GM12878 (cell line): ENCODE data around the gene NPIPA5.

Experiments used
- CREM ChIP-seq: IDR thresholded peaks from 2 replicates; pipeline ENCODE4 v1.6.1; 2014; ENCODE audit warnings: antibody characterized with exemption, low read depth
- CTCF ChIP-seq, 3 experiments: IDR thresholded peaks in 2 of 3; conservative IDR thresholded peaks in 1 of 3; 2 replicates each; pipeline ENCODE4 v1.5.1; 2011; ENCODE audit warnings: low read depth in 3 of 3, low read length in 3 of 3, mild to moderate bottlenecking in 3 of 3, control low read depth in 2 of 3, moderate library complexity in 2 of 3, inconsistent platforms in 1 of 3, mixed read lengths in 1 of 3; ENCODE audit not compliant: control insufficient read depth in 2 of 3, insufficient read depth in 1 of 3; ENCODE audit errors: extremely low read depth in 1 of 3
- E4F1 ChIP-seq: fragments of 450-650 bp; IDR thresholded peaks from 2 replicates; pipeline ENCODE4 v1.6.1; 2018; ENCODE audit warnings: borderline replicate concordance, mild to moderate bottlenecking; ENCODE audit not compliant: partially characterized antibody
- ESRRA ChIP-seq: IDR thresholded peaks from 2 replicates; pipeline ENCODE4 v1.6.1; 2012; ENCODE audit warnings: mild to moderate bottlenecking, low read length, improper control_type of control experiment
- EZH2 ChIP-seq: IDR thresholded peaks from 2 replicates; pipeline ENCODE4 v1.6.1; 2012; ENCODE audit warnings: low read depth, mild to moderate bottlenecking, control low read depth, inconsistent platforms, low read length, borderline replicate concordance; ENCODE audit not compliant: control insufficient read depth
- MXI1 ChIP-seq: fragments of 150-350 bp; IDR thresholded peaks from 2 replicates; pipeline ENCODE4 v1.6.1; 2011; ENCODE audit warnings: low read depth, mild to moderate bottlenecking, inconsistent platforms, low read length, improper control_type of control experiment
- ZNF274 ChIP-seq: IDR thresholded peaks from one replicate; pipeline ENCODE4 v1.8.0; 2011; ENCODE audit not compliant: insufficient read length, insufficient read depth
- TF ChIP-seq, protein P1 (sequence below): IDR thresholded peaks from 2 replicates; pipeline ENCODE4 v1.6.1; 2012; ENCODE audit warnings: low read length, inconsistent platforms

DNA sequence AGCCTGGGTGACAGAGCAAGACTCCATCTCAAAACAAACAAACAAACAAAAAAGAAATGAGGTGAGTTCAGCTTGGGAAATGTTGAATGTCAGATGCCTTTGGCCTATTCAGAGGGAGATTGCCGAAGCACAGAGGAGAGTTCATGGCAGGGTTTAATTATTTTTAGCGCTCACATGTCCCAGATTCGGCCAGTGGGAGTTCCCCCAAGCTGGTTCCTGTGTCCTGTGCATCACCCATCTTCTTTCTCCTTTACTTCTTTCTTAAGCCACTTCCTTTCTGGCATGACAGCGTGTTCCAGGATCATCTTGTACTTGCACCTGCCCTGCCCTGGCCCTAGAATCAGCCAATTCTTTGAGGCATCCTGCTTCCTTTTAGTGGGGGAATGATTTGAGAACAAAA lies 26.7 kb upstream of the NPIPA5 start:
- TF ChIP-seq CREM, result no peak
- TF ChIP-seq ZNF274, result no peak
- no peak for TF ChIP-seq E4F1
- TF ChIP-seq MXI1, result no peak
- TF ChIP-seq, protein P1, sequence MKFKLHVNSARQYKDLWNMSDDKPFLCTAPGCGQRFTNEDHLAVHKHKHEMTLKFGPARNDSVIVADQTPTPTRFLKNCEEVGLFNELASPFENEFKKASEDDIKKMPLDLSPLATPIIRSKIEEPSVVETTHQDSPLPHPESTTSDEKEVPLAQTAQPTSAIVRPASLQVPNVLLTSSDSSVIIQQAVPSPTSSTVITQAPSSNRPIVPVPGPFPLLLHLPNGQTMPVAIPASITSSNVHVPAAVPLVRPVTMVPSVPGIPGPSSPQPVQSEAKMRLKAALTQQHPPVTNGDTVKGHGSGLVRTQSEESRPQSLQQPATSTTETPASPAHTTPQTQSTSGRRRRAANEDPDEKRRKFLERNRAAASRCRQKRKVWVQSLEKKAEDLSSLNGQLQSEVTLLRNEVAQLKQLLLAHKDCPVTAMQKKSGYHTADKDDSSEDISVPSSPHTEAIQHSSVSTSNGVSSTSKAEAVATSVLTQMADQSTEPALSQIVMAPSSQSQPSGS, result no peak
- TF ChIP-seq ESRRA, result no peak
- no peak for TF ChIP-seq CTCF (IDR thresholded peaks at IDR 0.05 in 2 of 3, conservative IDR thresholded peaks at IDR 0.05 in 1 of 3; ENCODE audit: control insufficient read depth in 2 of 3, extremely low read depth in 1 of 3, insufficient read depth in 1 of 3, low read depth in 3 of 3, low read length in 3 of 3)
- no peak for TF ChIP-seq EZH2
